Neural progenitor cell (in vitro differentiated cells): Measurements from ENCODE around the gene PLA2G4B. TPM values are rescaled to one million over a fixed set of nuclear protein-coding genes. Genes with fewer than 3 reads are reported as not detected.

ENCODE experiments used
- DNase-seq: peaks from one replicate; pipeline ENCODE4 v3.0.0-alpha.2; 2016; ENCODE audit warnings: low spot score
- H2AFZ ChIP-seq: fragments of 200-600 bp; sonication (generic); replicated peaks from 2 replicates; pipeline ENCODE4 v1.6.1; 2016; ENCODE audit warnings: antibody characterized with exemption
- H3F3A ChIP-seq: fragments of 200-600 bp; sonication (generic); 2 replicates; pipeline ENCODE4 v1.6.1; 2016; ENCODE audit warnings: antibody characterized with exemption, low read depth
- H3K27ac ChIP-seq: fragments of 200-600 bp; sonication (generic); 2 replicates; pipeline ENCODE4 v1.5.1; 2016; ENCODE audit warnings: mild to moderate bottlenecking
- H3K27me3 ChIP-seq: fragments of 200-600 bp; sonication (generic); 2 replicates; pipeline ENCODE4 v1.6.1; 2016; ENCODE audit warnings: mild to moderate bottlenecking, moderate library complexity
- H3K36me3 ChIP-seq: fragments of 200-600 bp; sonication (generic); 2 replicates; pipeline ENCODE4 v1.5.1; 2016
- H3K4me1 ChIP-seq: fragments of 200-600 bp; sonication (generic); 2 replicates; pipeline ENCODE4 v1.6.1; 2016; ENCODE audit warnings: mixed run types
- H3K4me2 ChIP-seq: fragments of 200-600 bp; sonication (generic); 2 replicates; pipeline ENCODE4 v1.6.1; 2016
- H3K4me3 ChIP-seq: fragments of 200-600 bp; sonication (generic); 2 replicates; pipeline ENCODE4 v1.5.1; 2016
- H3K79me2 ChIP-seq: fragments of 200-600 bp; sonication (generic); 2 replicates; pipeline ENCODE4 v1.6.1; 2016; ENCODE audit warnings: low read depth
- H3K9ac ChIP-seq: fragments of 200-600 bp; sonication (generic); 2 replicates; pipeline ENCODE4 v1.6.1; 2016
- H3K9me3 ChIP-seq: fragments of 200-600 bp; sonication (generic); 2 replicates; pipeline ENCODE4 v1.5.1; 2016; ENCODE audit warnings: low read depth
- H4K20me1 ChIP-seq: fragments of 200-600 bp; sonication (generic); 2 replicates; pipeline ENCODE4 v1.6.1; 2016; ENCODE audit warnings: low read depth
- H3K27ac Mint-ChIP-seq: 3 replicates; pipeline ENCODE4 v1.8.0; 2021; ENCODE audit warnings: mixed read lengths
- H3K27me3 Mint-ChIP-seq: 2 replicates; pipeline ENCODE4 v1.8.0; 2022; ENCODE audit warnings: low read depth, mild to moderate bottlenecking, inconsistent platforms, moderate library complexity, mixed read lengths; ENCODE audit not compliant: insufficient read depth
- H3K36me3 Mint-ChIP-seq: 3 replicates; pipeline ENCODE4 v1.8.0; 2021; ENCODE audit warnings: mixed read lengths
- H3K4me1 Mint-ChIP-seq: 3 replicates; pipeline ENCODE4 v1.8.0; 2021; ENCODE audit warnings: mixed read lengths
- H3K4me3 Mint-ChIP-seq: 3 replicates; pipeline ENCODE4 v1.8.0; 2021; ENCODE audit warnings: mild to moderate bottlenecking, moderate library complexity, mixed read lengths
- H3K9me3 Mint-ChIP-seq: 3 replicates; pipeline ENCODE4 v1.8.0; 2020; ENCODE audit warnings: mixed read lengths
- CTCF ChIP-seq: fragments of 200-600 bp; sonication (generic); IDR thresholded peaks from 2 replicates; pipeline ENCODE4 v1.5.1; 2017; ENCODE audit warnings: antibody characterized with exemption, mild to moderate bottlenecking
- EZH2 ChIP-seq: fragments of 200-600 bp; sonication (generic); IDR thresholded peaks from 2 replicates; pipeline ENCODE4 v1.6.1; 2017; ENCODE audit warnings: antibody characterized with exemption, mild to moderate bottlenecking, moderate library complexity
- EZH2phosphoT487 ChIP-seq: fragments of 200-600 bp; sonication (generic); IDR thresholded peaks from 2 replicates; pipeline ENCODE4 v1.6.1; 2017; ENCODE audit warnings: antibody characterized with exemption
- total RNA-seq: library from RNA; depleted of rRNA; stranded (reverse); fragments of >200 nt; gene quantifications from 2 replicates; pipeline ENCODE4 v1.2.3, GENCODE V29; 2015; ENCODE audit warnings: low replicate concordance

The PLA2G4B gene
- total RNA-seq, 1 donor from 2014 or later: 2.0 TPM

GRCh38 chr15:41797201-41797944 is 41.3 kb upstream of the PLA2G4B start:
- no peaks in the 10 kb centered on the region for H3K79me2 ChIP-seq
- H3K27ac Mint-ChIP-seq: no peak overlapping the region
- no peak overlapping the region for H3K4me3 ChIP-seq
- H3K4me3 Mint-ChIP-seq: no peak overlapping the region
- DNase-seq: no peak
- TF ChIP-seq EZH2 (no peak), CTCF (no peak), EZH2phosphoT487 (no peak)
- H3K36me3 ChIP-seq: no peaks in the 10 kb centered on the region
- H3K4me1 ChIP-seq: no peaks in the 10 kb centered on the region
- H2AFZ ChIP-seq: no peak overlapping the region
- H3K27me3 ChIP-seq: no peaks in the 10 kb centered on the region
- H3F3A ChIP-seq: no peaks in the 10 kb centered on the region
- peaks cover 15% of the 10 kb centered on the region for H4K20me1 ChIP-seq
- H3K9ac ChIP-seq: no peak overlapping the region
- H3K4me2 ChIP-seq: no peak overlapping the region
- no peaks in the 10 kb centered on the region for H3K9me3 Mint-ChIP-seq
- no peaks in the 10 kb centered on the region for H3K9me3 ChIP-seq
- peaks cover 4% of the 10 kb centered on the region for H3K27me3 Mint-ChIP-seq
- H3K36me3 Mint-ChIP-seq: peaks cover 8% of the 10 kb centered on the region
- H3K4me1 Mint-ChIP-seq: peaks cover 17% of the 10 kb centered on the region
- H3K27ac ChIP-seq: no peak overlapping the region

GRCh38 chr15:41798607-41799487 is 39.8 kb upstream of the PLA2G4B start:
- no peak overlapping the region for H3K4me3 ChIP-seq
- TF ChIP-seq EZH2phosphoT487 (no peak), CTCF (no peak), EZH2 (no peak)
- H3K79me2 ChIP-seq: no peaks in the 10 kb centered on the region
- Mint-ChIP-seq H3K4me1 (peaks cover 17% of the 10 kb centered on the region), H3K27me3 (peaks cover 7% of the 10 kb centered on the region), H3K27ac (no peak overlapping the region), H3K9me3 (no peaks in the 10 kb centered on the region), H3K4me3 (no peak overlapping the region), H3K36me3 (peaks cover 11% of the 10 kb centered on the region)
- no peak overlapping the region for H3K27ac ChIP-seq
- DNase-seq: no peak
- no peak overlapping the region for H3K4me2 ChIP-seq
- H3K9ac ChIP-seq: no peak overlapping the region
- no peaks in the 10 kb centered on the region for H3K4me1 ChIP-seq
- H3K9me3 ChIP-seq: no peaks in the 10 kb centered on the region
- H4K20me1 ChIP-seq: peaks cover 15% of the 10 kb centered on the region
- no peaks in the 10 kb centered on the region for H3K27me3 ChIP-seq
- no peaks in the 10 kb centered on the region for H3K36me3 ChIP-seq
- H3F3A ChIP-seq: no peaks in the 10 kb centered on the region
- H2AFZ ChIP-seq: no peak overlapping the region

GRCh38 chr15:41799488-41799805 is 39.2 kb upstream of the PLA2G4B start:
- no peak overlapping the region for H3K9ac ChIP-seq
- no peaks in the 10 kb centered on the region for H3K4me1 ChIP-seq
- no peaks in the 10 kb centered on the region for H3K9me3 ChIP-seq
- no peak overlapping the region for H2AFZ ChIP-seq
- H3K36me3 Mint-ChIP-seq: peaks cover 11% of the 10 kb centered on the region
- TF ChIP-seq EZH2 (no peak), EZH2phosphoT487 (no peak), CTCF (no peak)
- H3K36me3 ChIP-seq: no peaks in the 10 kb centered on the region
- no peak for DNase-seq
- no peaks in the 10 kb centered on the region for H3K79me2 ChIP-seq
- no peaks in the 10 kb centered on the region for H3K27me3 ChIP-seq
- H3K27ac Mint-ChIP-seq: no peak overlapping the region
- peaks cover 7% of the 10 kb centered on the region for H3K27me3 Mint-ChIP-seq
- peaks cover 15% of the 10 kb centered on the region for H4K20me1 ChIP-seq
- no peak overlapping the region for H3K4me3 ChIP-seq
- no peak overlapping the region for H3K4me2 ChIP-seq
- no peaks in the 10 kb centered on the region for H3F3A ChIP-seq
- no peak overlapping the region for H3K4me3 Mint-ChIP-seq
- no peaks in the 10 kb centered on the region for H3K9me3 Mint-ChIP-seq
- no peak overlapping the region for H3K27ac ChIP-seq
- H3K4me1 Mint-ChIP-seq: peaks cover 19% of the 10 kb centered on the region
